HepG2 (cell line): ENCODE data around the gene MIEF1. TPM values are rescaled to one million over a fixed set of nuclear protein-coding genes. Genes with fewer than 3 reads are reported as not detected.

Source experiments
- EP300 ChIP-seq, 3 experiments: sonication (generic) in 1 of 3; formaldehyde crosslinking in 1 of 3; IDR thresholded peaks; 2 replicates each; pipeline versions ENCODE4 v1.5.1 to v1.6.1; 2011 to 2020; ENCODE audit warnings: low read depth in 2 of 3, low read length in 2 of 3, borderline replicate concordance in 1 of 3, improper control_type of control experiment in 1 of 3, mild to moderate bottlenecking in 1 of 3, missing genetic modification reagents in 1 of 3, moderate library complexity in 1 of 3
- FOXA1 ChIP-seq, 2 experiments: fragments of 450-650 bp in 1 of 2; sonication (generic) in 1 of 2; formaldehyde crosslinking in 1 of 2; IDR thresholded peaks; 2 replicates each; pipeline versions ENCODE4 v1.4.0 to v1.6.1; 2016 to 2020; ENCODE audit warnings: missing genetic modification reagents in 1 of 2
- NFKBIZ ChIP-seq: IDR thresholded peaks from 2 replicates; pipeline ENCODE4 v1.6.1; 2018; ENCODE audit warnings: missing genetic modification reagents, missing compliant biosample characterization
- NR2F6 ChIP-seq, 2 experiments: IDR thresholded peaks; 2 replicates each; pipeline ENCODE4 v1.6.1; 2016; ENCODE audit warnings: antibody characterized with exemption in 1 of 2, mild to moderate bottlenecking in 1 of 2
- SIN3B ChIP-seq: fragments of 150-350 bp; IDR thresholded peaks from 2 replicates; pipeline ENCODE4 v1.6.1; 2014; ENCODE audit warnings: low read length
- TFDP1 ChIP-seq: IDR thresholded peaks from 2 replicates; pipeline ENCODE4 v1.6.1; 2016; ENCODE audit warnings: missing compliant biosample characterization, missing genetic modification reagents, borderline replicate concordance
- ZNF160 ChIP-seq: sonication (generic); formaldehyde crosslinking; IDR thresholded peaks from 2 replicates; pipeline ENCODE4 v1.8.0; 2022; ENCODE audit warnings: mild to moderate bottlenecking, inconsistent platforms, missing genetic modification reagents
- ZNF678 ChIP-seq: sonication (generic); formaldehyde crosslinking; IDR thresholded peaks from 2 replicates; pipeline ENCODE4 v1.4.0; 2020; ENCODE audit warnings: mild to moderate bottlenecking, missing genetic modification reagents
- ZNF879 ChIP-seq: sonication (generic); formaldehyde crosslinking; IDR thresholded peaks from 2 replicates; pipeline ENCODE4 v1.8.1; 2023; ENCODE audit warnings: missing genetic modification reagents
- polyA plus RNA-seq, 8 experiments: library from polyadenylated mRNA; depleted of rRNA in 3 of 8; stranded (reverse) in 7 of 8; unstranded in 1 of 8; fragments of >200 nt; fragmentation: Illumina TruSeq in 4 of 8; extraction: Trizol in 4 of 8; gene quantifications; 2 replicates each; pipeline versions ENCODE4 v1.2.1 to v1.2.3, GENCODE V29; 2011 to 2016; ENCODE audit warnings: low read depth in 4 of 8, missing spikeins in 1 of 8, mixed read lengths in 1 of 8; ENCODE audit not compliant: insufficient read depth in 1 of 8
- total RNA-seq, 5 experiments: library from RNA; depleted of rRNA; stranded (reverse); fragments of >200 nt; fragmentation: Illumina TruSeq; extraction: Trizol; gene quantifications; 2 replicates each; pipeline ENCODE4 v1.2.3, GENCODE V29; 2016; ENCODE audit warnings: low read depth in 1 of 5
- TF ChIP-seq, protein P1 (sequence below): sonication (generic); formaldehyde crosslinking; IDR thresholded peaks from 2 replicates; pipeline ENCODE4 v1.9.0; 2022; ENCODE audit warnings: low read depth, missing genetic modification reagents
- TF ChIP-seq, protein P2 (sequence below): IDR thresholded peaks from 2 replicates; pipeline ENCODE4 v1.4.0; 2020; ENCODE audit warnings: mild to moderate bottlenecking, missing genetic modification reagents
- TF ChIP-seq, protein P3 (sequence below): sonication (generic); formaldehyde crosslinking; IDR thresholded peaks from 2 replicates; pipeline ENCODE4 v1.5.1; 2020; ENCODE audit warnings: mild to moderate bottlenecking, moderate library complexity, missing genetic modification reagents
- TF ChIP-seq, protein P4 (sequence below): sonication (generic); formaldehyde crosslinking; IDR thresholded peaks from 2 replicates; pipeline ENCODE4 v1.5.1; 2020; ENCODE audit warnings: missing genetic modification reagents, mild to moderate bottlenecking, borderline replicate concordance

MIEF1 gene
- total and polyA plus RNA-seq, 2 of the 13 experiments (the other 11 are each of a cell fraction or from before 2014, with no cell fraction given): 21.7 to 34.8 TPM

GRCh38 chr22:39469681-39470450 lies 32.2 kb upstream of the MIEF1 start (continued):
- TF ChIP-seq TFDP1 (CRISPR knock-in tag): no peak
- peak in 1 of 2 experiments; percentile 38; a peak in 2 of 4 replicates for TF ChIP-seq EP300 (IDR thresholded peaks at IDR 0.05; ENCODE audit: low read depth in 2 of 2, low read length in 2 of 2)
- no peak; the same call in 1 of the 2 replicates for TF ChIP-seq EP300 (CRISPR knock-in tag; IDR thresholded peaks at IDR 0.05; ENCODE audit: borderline replicate concordance)
- no peak for TF ChIP-seq FOXA1 (IDR thresholded peaks at IDR 0.05)
- TF ChIP-seq FOXA1 (CRISPR knock-in tag; IDR thresholded peaks at IDR 0.05): peak; percentile 65
- peak; percentile 25; the same call in 1 of the 2 replicates for TF ChIP-seq NFKBIZ (CRISPR knock-in tag)
- no peak for TF ChIP-seq ZNF879 (CRISPR knock-in tag)
- TF ChIP-seq, protein P1, sequence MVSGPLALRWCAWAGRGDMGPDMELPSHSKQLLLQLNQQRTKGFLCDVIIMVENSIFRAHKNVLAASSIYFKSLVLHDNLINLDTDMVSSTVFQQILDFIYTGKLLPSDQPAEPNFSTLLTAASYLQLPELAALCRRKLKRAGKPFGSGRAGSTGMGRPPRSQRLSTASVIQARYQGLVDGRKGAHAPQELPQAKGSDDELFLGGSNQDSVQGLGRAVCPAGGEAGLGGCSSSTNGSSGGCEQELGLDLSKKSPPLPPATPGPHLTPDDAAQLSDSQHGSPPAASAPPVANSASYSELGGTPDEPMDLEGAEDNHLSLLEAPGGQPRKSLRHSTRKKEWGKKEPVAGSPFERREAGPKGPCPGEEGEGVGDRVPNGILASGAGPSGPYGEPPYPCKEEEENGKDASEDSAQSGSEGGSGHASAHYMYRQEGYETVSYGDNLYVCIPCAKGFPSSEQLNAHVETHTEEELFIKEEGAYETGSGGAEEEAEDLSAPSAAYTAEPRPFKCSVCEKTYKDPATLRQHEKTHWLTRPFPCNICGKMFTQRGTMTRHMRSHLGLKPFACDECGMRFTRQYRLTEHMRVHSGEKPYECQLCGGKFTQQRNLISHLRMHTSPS (CRISPR knock-in tag): 0 out of 2 replicates have a peak, but pooled peaks have one; percentile 35
- no peak for TF ChIP-seq ZNF160 (CRISPR knock-in tag)
- TF ChIP-seq, protein P2, sequence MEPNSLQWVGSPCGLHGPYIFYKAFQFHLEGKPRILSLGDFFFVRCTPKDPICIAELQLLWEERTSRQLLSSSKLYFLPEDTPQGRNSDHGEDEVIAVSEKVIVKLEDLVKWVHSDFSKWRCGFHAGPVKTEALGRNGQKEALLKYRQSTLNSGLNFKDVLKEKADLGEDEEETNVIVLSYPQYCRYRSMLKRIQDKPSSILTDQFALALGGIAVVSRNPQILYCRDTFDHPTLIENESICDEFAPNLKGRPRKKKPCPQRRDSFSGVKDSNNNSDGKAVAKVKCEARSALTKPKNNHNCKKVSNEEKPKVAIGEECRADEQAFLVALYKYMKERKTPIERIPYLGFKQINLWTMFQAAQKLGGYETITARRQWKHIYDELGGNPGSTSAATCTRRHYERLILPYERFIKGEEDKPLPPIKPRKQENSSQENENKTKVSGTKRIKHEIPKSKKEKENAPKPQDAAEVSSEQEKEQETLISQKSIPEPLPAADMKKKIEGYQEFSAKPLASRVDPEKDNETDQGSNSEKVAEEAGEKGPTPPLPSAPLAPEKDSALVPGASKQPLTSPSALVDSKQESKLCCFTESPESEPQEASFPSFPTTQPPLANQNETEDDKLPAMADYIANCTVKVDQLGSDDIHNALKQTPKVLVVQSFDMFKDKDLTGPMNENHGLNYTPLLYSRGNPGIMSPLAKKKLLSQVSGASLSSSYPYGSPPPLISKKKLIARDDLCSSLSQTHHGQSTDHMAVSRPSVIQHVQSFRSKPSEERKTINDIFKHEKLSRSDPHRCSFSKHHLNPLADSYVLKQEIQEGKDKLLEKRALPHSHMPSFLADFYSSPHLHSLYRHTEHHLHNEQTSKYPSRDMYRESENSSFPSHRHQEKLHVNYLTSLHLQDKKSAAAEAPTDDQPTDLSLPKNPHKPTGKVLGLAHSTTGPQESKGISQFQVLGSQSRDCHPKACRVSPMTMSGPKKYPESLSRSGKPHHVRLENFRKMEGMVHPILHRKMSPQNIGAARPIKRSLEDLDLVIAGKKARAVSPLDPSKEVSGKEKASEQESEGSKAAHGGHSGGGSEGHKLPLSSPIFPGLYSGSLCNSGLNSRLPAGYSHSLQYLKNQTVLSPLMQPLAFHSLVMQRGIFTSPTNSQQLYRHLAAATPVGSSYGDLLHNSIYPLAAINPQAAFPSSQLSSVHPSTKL: peak; percentile 65; the same call in 1 of the 2 replicates
- TF ChIP-seq SIN3B: no peak
- TF ChIP-seq, protein P3, sequence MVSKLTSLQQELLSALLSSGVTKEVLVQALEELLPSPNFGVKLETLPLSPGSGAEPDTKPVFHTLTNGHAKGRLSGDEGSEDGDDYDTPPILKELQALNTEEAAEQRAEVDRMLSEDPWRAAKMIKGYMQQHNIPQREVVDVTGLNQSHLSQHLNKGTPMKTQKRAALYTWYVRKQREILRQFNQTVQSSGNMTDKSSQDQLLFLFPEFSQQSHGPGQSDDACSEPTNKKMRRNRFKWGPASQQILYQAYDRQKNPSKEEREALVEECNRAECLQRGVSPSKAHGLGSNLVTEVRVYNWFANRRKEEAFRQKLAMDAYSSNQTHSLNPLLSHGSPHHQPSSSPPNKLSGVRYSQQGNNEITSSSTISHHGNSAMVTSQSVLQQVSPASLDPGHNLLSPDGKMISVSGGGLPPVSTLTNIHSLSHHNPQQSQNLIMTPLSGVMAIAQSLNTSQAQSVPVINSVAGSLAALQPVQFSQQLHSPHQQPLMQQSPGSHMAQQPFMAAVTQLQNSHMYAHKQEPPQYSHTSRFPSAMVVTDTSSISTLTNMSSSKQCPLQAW (CRISPR knock-in tag): 0 out of 2 replicates have a peak, but pooled peaks have one; percentile 21
- TF ChIP-seq ZNF678 (CRISPR knock-in tag): no peak
- TF ChIP-seq, protein P4, sequence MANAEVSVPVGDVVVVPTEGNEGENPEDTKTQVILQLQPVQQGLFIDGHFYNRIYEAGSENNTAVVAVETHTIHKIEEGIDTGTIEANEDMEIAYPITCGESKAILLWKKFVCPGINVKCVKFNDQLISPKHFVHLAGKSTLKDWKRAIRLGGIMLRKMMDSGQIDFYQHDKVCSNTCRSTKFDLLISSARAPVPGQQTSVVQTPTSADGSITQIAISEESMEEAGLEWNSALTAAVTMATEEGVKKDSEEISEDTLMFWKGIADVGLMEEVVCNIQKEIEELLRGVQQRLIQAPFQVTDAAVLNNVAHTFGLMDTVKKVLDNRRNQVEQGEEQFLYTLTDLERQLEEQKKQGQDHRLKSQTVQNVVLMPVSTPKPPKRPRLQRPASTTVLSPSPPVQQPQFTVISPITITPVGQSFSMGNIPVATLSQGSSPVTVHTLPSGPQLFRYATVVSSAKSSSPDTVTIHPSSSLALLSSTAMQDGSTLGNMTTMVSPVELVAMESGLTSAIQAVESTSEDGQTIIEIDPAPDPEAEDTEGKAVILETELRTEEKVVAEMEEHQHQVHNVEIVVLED (CRISPR knock-in tag): peak; percentile 42; the same call in 1 of the 2 replicates
- TF ChIP-seq NR2F6 (IDR thresholded peaks at IDR 0.05): peak; percentile 67
- peak; percentile 80 for TF ChIP-seq NR2F6 (CRISPR knock-in tag; IDR thresholded peaks at IDR 0.05)
